Measurements from ENCODE around the gene PRIM1. TPM values are rescaled to one million over a fixed set of nuclear protein-coding genes. Genes with fewer than 3 reads are reported as not detected.
"Not testable (repeated sequence)": the region's sequence is repeated elsewhere in the genome, so short reads cannot be mapped to it uniquely, and the experiment has no call there.

Gene PRIM1
- total and polyA plus RNA-seq, 2 donors from 2014 or later = 3.2 to 4.9 TPM

GRCh38 chr12:56709759-56710376, 42.3 kb downstream of the PRIM1 start:
- FAIRE-seq = no peak
- intact Hi-C loops (cut with DNase I) = no loop called here
- no peak overlapping the region for H3K27ac ChIP-seq (ENCODE audit: low read depth in 2 of 2, low read length in 2 of 2)

GRCh38 chr12:56704522-56704921, 47.6 kb downstream of the PRIM1 start:
- H3K9ac ChIP-seq (ENCODE audit: low read length in 3 of 3); H3K9me3 ChIP-seq (ENCODE audit: control insufficient read depth in 2 of 3, insufficient read depth in 1 of 3, low read length in 3 of 3); DNase-seq; H3K36me3 ChIP-seq (ENCODE audit: control insufficient read depth in 2 of 3, insufficient read depth in 3 of 3, low read length in 3 of 3); H3K4me3 ChIP-seq (ENCODE audit: low read length in 3 of 3); FAIRE-seq; H3K27me3 ChIP-seq (ENCODE audit: control insufficient read depth, insufficient read depth, low read length); H3K27ac ChIP-seq (ENCODE audit: low read depth in 2 of 2, low read length in 2 of 2); intact Hi-C loops (cut with DNase I); H3K4me1 ChIP-seq (ENCODE audit: control insufficient read depth in 2 of 3, insufficient read depth in 2 of 3, low read depth in 1 of 3, low read length in 3 of 3): not testable (repeated sequence)

More at GRCh38 chr12:56709759-56710376, 42.3 kb downstream of the PRIM1 start:
- H3K36me3 ChIP-seq (ENCODE audit: control insufficient read depth in 2 of 3, insufficient read depth in 3 of 3, low read length in 3 of 3) = peaks cover 14 to 32% (median 25%) of the 10 kb centered on the region in 3 donors
- no peak for TF ChIP-seq CTCF (IDR thresholded peaks at IDR 0.05; ENCODE audit: borderline replicate concordance, extremely low read depth, insufficient read depth)
- H3K4me1 ChIP-seq (ENCODE audit: control insufficient read depth in 2 of 3, insufficient read depth in 2 of 3, low read depth in 1 of 3, low read length in 3 of 3) = no peaks in the 10 kb centered on the region
- H3K4me3 ChIP-seq (ENCODE audit: low read length in 3 of 3) = no peak overlapping the region
- DNase-seq = no peak
- no peaks in the 10 kb centered on the region for H3K9me3 ChIP-seq (ENCODE audit: control insufficient read depth in 2 of 3, insufficient read depth in 1 of 3, low read length in 3 of 3)
- H3K27me3 ChIP-seq (ENCODE audit: control insufficient read depth, insufficient read depth, low read length) = no peaks in the 10 kb centered on the region
- H3K9ac ChIP-seq (ENCODE audit: low read length in 3 of 3) = no peak overlapping the region

GRCh38 chr12:56699020-56699661, 53.0 kb downstream of the PRIM1 start:
- FAIRE-seq = no peak
- Histone ChIP-seq H3K36me3 (ENCODE audit: control insufficient read depth in 2 of 3, insufficient read depth in 3 of 3, low read length in 3 of 3) (no peaks in the 10 kb centered on the region), H3K27ac (ENCODE audit: low read depth in 2 of 2, low read length in 2 of 2) (no peak overlapping the region), H3K9me3 (ENCODE audit: control insufficient read depth in 2 of 3, insufficient read depth in 1 of 3, low read length in 3 of 3) (no peaks in the 10 kb centered on the region), H3K4me1 (ENCODE audit: control insufficient read depth in 2 of 3, insufficient read depth in 2 of 3, low read depth in 1 of 3, low read length in 3 of 3) (no peaks in the 10 kb centered on the region), H3K4me3 (ENCODE audit: low read length in 3 of 3) (no peak overlapping the region), H3K9ac (ENCODE audit: low read length in 3 of 3) (no peak overlapping the region), H3K27me3 (ENCODE audit: control insufficient read depth, insufficient read depth, low read length) (no peaks in the 10 kb centered on the region)
- intact Hi-C loops (cut with DNase I) = no loop called here
- no peak for DNase-seq
- TF ChIP-seq CTCF (IDR thresholded peaks at IDR 0.05; ENCODE audit: borderline replicate concordance, extremely low read depth, insufficient read depth) = no peak

GRCh38 chr12:56695327-56696101, 56.6 kb downstream of the PRIM1 start:
- H3K9me3 ChIP-seq (ENCODE audit: control insufficient read depth in 2 of 3, insufficient read depth in 1 of 3, low read length in 3 of 3) = no peaks in the 10 kb centered on the region
- no peaks in the 10 kb centered on the region for H3K36me3 ChIP-seq (ENCODE audit: control insufficient read depth in 2 of 3, insufficient read depth in 3 of 3, low read length in 3 of 3)
- no peak overlapping the region for H3K4me3 ChIP-seq (ENCODE audit: low read length in 3 of 3)
- DNase-seq (peak in 1 of 5 donors; percentile 6), FAIRE-seq (no peak)
- intact Hi-C loops (cut with DNase I) = no loop called here
- no peak for TF ChIP-seq CTCF (IDR thresholded peaks at IDR 0.05; ENCODE audit: borderline replicate concordance, extremely low read depth, insufficient read depth)
- no peaks in the 10 kb centered on the region for H3K27me3 ChIP-seq (ENCODE audit: control insufficient read depth, insufficient read depth, low read length)
- H3K27ac ChIP-seq (ENCODE audit: low read depth in 2 of 2, low read length in 2 of 2) = no peak overlapping the region
- no peaks in the 10 kb centered on the region for H3K4me1 ChIP-seq (ENCODE audit: control insufficient read depth in 2 of 3, insufficient read depth in 2 of 3, low read depth in 1 of 3, low read length in 3 of 3)
- no peak overlapping the region for H3K9ac ChIP-seq (ENCODE audit: low read length in 3 of 3)

Data from kidney (tissue), 14 donors.